GM12878 (cell line): ENCODE data around the gene CCL11. TPM values are rescaled to one million over a fixed set of nuclear protein-coding genes. Genes with fewer than 3 reads are reported as not detected.

ENCODE experiments used
- ATAC-seq: fragments of 200-7000 bp; cut with Tn5 transposase; 3 replicates; pipeline ENCODE4 v1.9.1; 2020; ENCODE audit warnings: mild to moderate bottlenecking, moderate library complexity
- BruUV-seq: library from RNA; stranded (reverse); fragments of 400-500 nt; replicated peaks from 2 replicates; lab custom pipeline; 2021; lab: Mats Ljungman, UMichigan
- CTCF ChIA-PET: fragments of 300-600 bp; sonication (Branson Sonifier 250); formaldehyde crosslinking; extraction: SDS; loops from one replicate; lab custom pipeline; 2021; ENCODE audit warnings: inconsistent platforms; lab: Yijun Ruan, JAX
- POLR2A ChIA-PET: fragments of 350-600 bp; formaldehyde crosslinking; extraction: SDS; loops from one replicate; lab custom pipeline; 2021; ENCODE audit warnings: inconsistent platforms; lab: Charles Lee
- RAD21 ChIA-PET: fragments of 300-600 bp; sonication (Branson Sonifier 250); formaldehyde crosslinking; loops from one replicate; lab custom pipeline; 2023; ENCODE audit warnings: antibody characterized with exemption; ENCODE audit not compliant: unreplicated experiment; lab: Charles Lee
- SMC1A ChIA-PET: fragments of 300-600 bp; sonication (Branson Sonifier 250); formaldehyde crosslinking; loops from one replicate; lab custom pipeline; 2023; ENCODE audit not compliant: unreplicated experiment, uncharacterized antibody; lab: Charles Lee
- DNase-seq: peaks from one replicate; pipeline ENCODE4 v3.0.0-alpha.2; 2011; ENCODE audit warnings: low read depth, low spot score
- FAIRE-seq: peaks from 3 replicates; lab custom pipeline; 2011; peaks lifted over from hg19 to GRCh38; lab: Jason Lieb, UNC
- H2AFZ ChIP-seq: 2 replicates; pipeline ENCODE4 v1.6.0; 2011; ENCODE audit warnings: low read depth, low read length, control low read depth; ENCODE audit not compliant: control insufficient read depth
- H3K27ac ChIP-seq: 2 replicates; pipeline ENCODE4 v1.5.1; 2011; ENCODE audit warnings: control low read depth; ENCODE audit not compliant: control insufficient read depth, insufficient read depth
- H3K27me3 ChIP-seq, 2 experiments: replicated peaks in 1 of 2; 2 replicates each; pipeline versions ENCODE4 v1.6.0 to v1.6.1; 2011; ENCODE audit warnings: low read length in 1 of 2; ENCODE audit not compliant: control insufficient read depth in 2 of 2, insufficient read depth in 2 of 2
- H3K36me3 ChIP-seq, 2 experiments: 2 replicates each; pipeline ENCODE4 v1.5.1; 2011; ENCODE audit warnings: low read length in 1 of 2; ENCODE audit not compliant: control insufficient read depth in 2 of 2, insufficient read depth in 2 of 2
- H3K4me1 ChIP-seq: 2 replicates; pipeline ENCODE4 v1.6.1; 2011; ENCODE audit warnings: mild to moderate bottlenecking, low read length, moderate library complexity, mixed read lengths; ENCODE audit not compliant: control insufficient read depth, insufficient read depth
- H3K4me2 ChIP-seq: 2 replicates; pipeline ENCODE4 v1.6.0; 2011; ENCODE audit warnings: control low read depth; ENCODE audit not compliant: control insufficient read depth, insufficient read depth
- H3K4me3 ChIP-seq: fragments of 200-600 bp; sonication (generic); 2 replicates; pipeline ENCODE4 v1.5.1; 2016
- H3K79me2 ChIP-seq: 2 replicates; pipeline ENCODE4 v1.6.0; 2011; ENCODE audit warnings: low read length; ENCODE audit not compliant: control insufficient read depth, insufficient read depth
- H3K9ac ChIP-seq: 2 replicates; pipeline ENCODE4 v1.8.0; 2011; ENCODE audit warnings: low read length, control low read depth, mixed read lengths; ENCODE audit not compliant: control insufficient read depth, insufficient read depth
- H3K9me3 ChIP-seq: replicated peaks from 3 replicates; pipeline ENCODE4 v1.5.1; 2011; ENCODE audit warnings: mild to moderate bottlenecking, low read length; ENCODE audit not compliant: control insufficient read depth, insufficient read depth
- H4K20me1 ChIP-seq: 2 replicates; pipeline ENCODE4 v1.6.0; 2011; ENCODE audit not compliant: control insufficient read depth, insufficient read depth
- PAX8 ChIP-seq: fragments of 450-650 bp; IDR thresholded peaks from 2 replicates; pipeline ENCODE4 v1.6.1; 2017; ENCODE audit warnings: mild to moderate bottlenecking, moderate library complexity
- TCF3 ChIP-seq: IDR thresholded peaks from 2 replicates; pipeline ENCODE4 v1.6.1; 2012; ENCODE audit warnings: low read depth, mild to moderate bottlenecking, low read length, borderline replicate concordance; ENCODE audit not compliant: insufficient read depth
- WGBS: methylation state at CpG from one replicate; pipeline ENCODE4 v1.1.6; 2016; ENCODE audit warnings: low lambda C conversion rate; ENCODE audit not compliant: insufficient replicate concordance, insufficient coverage; ENCODE audit errors: missing lambda C conversion rate; 5-methylcytosine and 5-hydroxymethylcytosine counted together
- in situ Hi-C: fragments of 300-500 bp; cut with MboI; formaldehyde crosslinking; loops from 9 replicates; pipeline ENCODE4 v1.14.3; 2018; ENCODE audit warnings: mixed read lengths
- intact Hi-C: fragments of 100-400 bp; cut with micrococcal nuclease; formaldehyde crosslinking; loops from one replicate; pipeline ENCODE4 v1.14.2; 2022; ENCODE audit not compliant: unreplicated experiment
- polyA plus RNA-seq, 11 experiments: library from polyadenylated mRNA; depleted of rRNA in 4 of 11; unstranded in 6 of 11; stranded (reverse) in 5 of 11; fragments of >200 nt; fragmentation: Nextera tagmentation in 4 of 11; fragmentation: Illumina TruSeq in 1 of 11; extraction: Ambion mirVana in 4 of 11; extraction: Trizol in 1 of 11; gene quantifications; 1 replicate in 1 of 11; 2 replicates in 10 of 11; pipeline versions ENCODE4 v1.2.1 to v1.2.3, GENCODE V29; 2011 to 2016; ENCODE audit warnings: inconsistent platforms in 2 of 11, missing spikeins in 2 of 11, low read depth in 1 of 11
- total RNA-seq, 4 experiments: library from RNA; depleted of rRNA in 3 of 4; stranded (reverse); fragments of >200 nt in 3 of 4; fragmentation: Illumina TruSeq in 1 of 4; extraction: Trizol in 1 of 4; gene quantifications; 2 replicates each; pipeline versions ENCODE4 v1.2.1 to v1.2.3, GENCODE V29; 2013 to 2021
- TF ChIP-seq, protein P1 (sequence below): fragments of 450-650 bp; IDR thresholded peaks from 2 replicates; pipeline ENCODE4 v1.6.1; 2017; ENCODE audit warnings: mild to moderate bottlenecking

The CCL11 gene
- total and polyA plus RNA-seq, 10 of the 15 experiments (the other 5 are each of a cell fraction or from before 2014, with no cell fraction given), result not detected

DNA sequence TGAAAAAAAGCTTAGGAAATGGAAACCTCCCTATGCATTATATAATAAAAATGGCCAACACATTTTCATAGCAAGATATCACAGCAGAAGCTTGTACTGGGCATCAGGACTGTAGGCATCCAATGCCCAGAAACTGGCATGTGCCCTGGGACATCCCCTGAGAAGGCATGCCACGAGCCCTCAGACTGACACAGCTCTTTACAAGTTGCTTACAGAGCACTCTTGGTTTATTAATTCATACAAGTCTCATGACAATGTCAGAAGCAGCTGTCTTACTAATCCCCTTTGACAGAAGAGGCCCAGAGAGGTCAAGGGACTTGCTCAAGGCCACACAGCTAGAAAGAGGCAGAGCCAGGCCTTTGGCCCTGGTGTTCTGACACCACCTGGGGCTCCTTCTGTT is 36.1 kb upstream of the CCL11 start:
- no peak overlapping the region for H3K9ac ChIP-seq
- H3K79me2 ChIP-seq, result no peaks in the 10 kb centered on the region
- intact Hi-C loops (no loop called here), in situ Hi-C loops (no loop called here)
- H3K27ac ChIP-seq, result no peak overlapping the region
- no peaks in the 10 kb centered on the region for H3K36me3 ChIP-seq
- H3K27me3 ChIP-seq, result peaks cover 1 to 7% of the 10 kb centered on the region in 2 experiments; a peak in 3 of 4 replicates
- no peak for FAIRE-seq
- H3K4me3 ChIP-seq, result no peak overlapping the region
- ATAC-seq, result no peak
- BruUV-seq, result no TSS peak
- DNase-seq, result no peak
- SMC1A ChIA-PET, result no interaction called here
- no peak overlapping the region for H2AFZ ChIP-seq
- no peak overlapping the region for H3K4me2 ChIP-seq
- TF ChIP-seq PAX8, result no peak
- TF ChIP-seq, protein P1, sequence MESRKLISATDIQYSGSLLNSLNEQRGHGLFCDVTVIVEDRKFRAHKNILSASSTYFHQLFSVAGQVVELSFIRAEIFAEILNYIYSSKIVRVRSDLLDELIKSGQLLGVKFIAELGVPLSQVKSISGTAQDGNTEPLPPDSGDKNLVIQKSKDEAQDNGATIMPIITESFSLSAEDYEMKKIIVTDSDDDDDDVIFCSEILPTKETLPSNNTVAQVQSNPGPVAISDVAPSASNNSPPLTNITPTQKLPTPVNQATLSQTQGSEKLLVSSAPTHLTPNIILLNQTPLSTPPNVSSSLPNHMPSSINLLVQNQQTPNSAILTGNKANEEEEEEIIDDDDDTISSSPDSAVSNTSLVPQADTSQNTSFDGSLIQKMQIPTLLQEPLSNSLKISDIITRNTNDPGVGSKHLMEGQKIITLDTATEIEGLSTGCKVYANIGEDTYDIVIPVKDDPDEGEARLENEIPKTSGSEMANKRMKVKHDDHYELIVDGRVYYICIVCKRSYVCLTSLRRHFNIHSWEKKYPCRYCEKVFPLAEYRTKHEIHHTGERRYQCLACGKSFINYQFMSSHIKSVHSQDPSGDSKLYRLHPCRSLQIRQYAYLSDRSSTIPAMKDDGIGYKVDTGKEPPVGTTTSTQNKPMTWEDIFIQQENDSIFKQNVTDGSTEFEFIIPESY, result no peak
- 0% methylated on average over 1 of the region's 1 CpG for WGBS
- no peaks in the 10 kb centered on the region for H4K20me1 ChIP-seq
- RAD21 ChIA-PET, result no interaction called here
- H3K4me1 ChIP-seq, result peaks cover 16% of the 10 kb centered on the region
- CTCF ChIA-PET, result interaction anchor here (1.2 kb wide), 1 partner anchor 13 kb away, joined by 5 read pairs; no protein-coding TSS in a partner anchor
- POLR2A ChIA-PET, result no interaction called here
- H3K9me3 ChIP-seq, result no peaks in the 10 kb centered on the region; the same call in 2 of the 3 replicates

- no peak overlapping the region for H3K4me3 ChIP-seq
- no peaks in the 10 kb centered on the region for H4K20me1 ChIP-seq
- no peaks in the 10 kb centered on the region for H3K36me3 ChIP-seq
- BruUV-seq, result no TSS peak
- intact Hi-C loops, result no loop called here
- peaks cover 1 to 13% of the 10 kb centered on the region in 2 experiments; a peak in 3 of 4 replicates for H3K27me3 ChIP-seq
- no peaks in the 10 kb centered on the region; the same call in 2 of the 3 replicates for H3K9me3 ChIP-seq
- RAD21 ChIA-PET, result no interaction called here
- SMC1A ChIA-PET, result no interaction called here
- POLR2A ChIA-PET, result no interaction called here
- peaks cover 16% of the 10 kb centered on the region for H3K4me1 ChIP-seq
- CTCF ChIA-PET, result interaction anchor here (1.6 kb wide), 1 partner anchor 50 kb away, joined by 5 read pairs; no protein-coding TSS in a partner anchor
- H3K9ac ChIP-seq, result no peak overlapping the region
- no peak overlapping the region for H3K4me2 ChIP-seq
- 31% methylated on average over 3 of the region's 3 CpGs for WGBS
- no peaks in the 10 kb centered on the region for H3K79me2 ChIP-seq
- FAIRE-seq, result no peak
- H3K27ac ChIP-seq, result no peak overlapping the region
- no peak for DNase-seq
- no peak for ATAC-seq
- TF ChIP-seq TCF3, result no peak
- TF ChIP-seq, all 136 proteins: peak for 0
- in situ Hi-C loops, result no loop called here
- no peak overlapping the region for H2AFZ ChIP-seq
Measured at GRCh38 chr17:34251186-34251585, 34.4 kb upstream of the CCL11 start.
